Measurements from ENCODE around the gene MCOLN2. TPM values are rescaled to one million over a fixed set of nuclear protein-coding genes. Genes with fewer than 3 reads are reported as not detected.

The MCOLN2 gene
- total RNA-seq, 1 experiment from 2014 or later: not detected

- no peaks in the 10 kb centered on the region for H3K9me3 ChIP-seq (ENCODE audit: insufficient read depth, low read depth)
- BruUV-seq (replicated peaks): no TSS peak
- no peaks in the 10 kb centered on the region for H3K36me3 ChIP-seq (ENCODE audit: low read depth)
- peak overlapping the region; percentile 35 for H3K4me2 ChIP-seq
- H3K79me2 ChIP-seq (ENCODE audit: low read depth): no peaks in the 10 kb centered on the region
- intact Hi-C loops (cut with micrococcal nuclease; ENCODE audit: unreplicated experiment): no loop called here
- ChIA-PET POLR2A (ENCODE audit: unreplicated experiment) (no interaction called here), CTCF (no interaction called here)
- TF ChIP-seq CTCF (conservative IDR thresholded peaks at IDR 0.05) (no peak), EZH2 (IDR thresholded peaks at IDR 0.05; ENCODE audit: low read depth) (no peak)
- DNase-seq: peak in 1 of 2 experiments; percentile 67
- no peak overlapping the region for H3K4me3 ChIP-seq
- H3K4me1 ChIP-seq (replicated peaks; ENCODE audit: insufficient read depth): peaks cover 13% of the 10 kb centered on the region
- H3K27me3 ChIP-seq (ENCODE audit: insufficient read depth, low read depth): no peaks in the 10 kb centered on the region
- 0 out of 2 replicates have a peak, but pooled peaks cover 6% of the 10 kb centered on the region for H3F3A ChIP-seq (ENCODE audit: insufficient read depth, low read depth)
- no peaks in the 10 kb centered on the region for H3K9me2 ChIP-seq (ENCODE audit: insufficient read depth)
- peak overlapping the region; percentile 41; the same call in 1 of the 2 replicates for H2AFZ ChIP-seq
- H4K20me1 ChIP-seq (ENCODE audit: insufficient read depth): no peaks in the 10 kb centered on the region
- H3K27ac ChIP-seq: no peak overlapping the region
Measured at GRCh38 chr1:84883286-84883685, 113.6 kb downstream of the MCOLN2 start.

- Histone ChIP-seq H3K36me3 (ENCODE audit: low read depth) (no peaks in the 10 kb centered on the region), H3K4me3 (no peak overlapping the region), H3K27me3 (ENCODE audit: insufficient read depth, low read depth) (no peaks in the 10 kb centered on the region), H2AFZ (no peak overlapping the region), H3K4me2 (no peak overlapping the region), H3F3A (ENCODE audit: insufficient read depth, low read depth) (0 out of 2 replicates have a peak, but pooled peaks cover 2% of the 10 kb centered on the region), H3K79me2 (ENCODE audit: low read depth) (no peaks in the 10 kb centered on the region), H3K9me2 (ENCODE audit: insufficient read depth) (no peaks in the 10 kb centered on the region), H3K4me1 (replicated peaks; ENCODE audit: insufficient read depth) (peaks cover under 1% of the 10 kb centered on the region; the same call in 1 of the 2 replicates), H4K20me1 (ENCODE audit: insufficient read depth) (no peaks in the 10 kb centered on the region), H3K9me3 (ENCODE audit: insufficient read depth, low read depth) (no peaks in the 10 kb centered on the region), H3K27ac (no peak overlapping the region)
- POLR2A ChIA-PET (ENCODE audit: unreplicated experiment): no interaction called here
- DNase-seq: no peak
- TF ChIP-seq CTCF (conservative IDR thresholded peaks at IDR 0.05) (no peak), EZH2 (IDR thresholded peaks at IDR 0.05; ENCODE audit: low read depth) (no peak)
- BruUV-seq (replicated peaks): no TSS peak
- CTCF ChIA-PET: no interaction called here
- intact Hi-C loops (cut with micrococcal nuclease; ENCODE audit: unreplicated experiment): no loop called here
Measured at GRCh38 chr1:84877592-84877991, 119.3 kb downstream of the MCOLN2 start.

- H2AFZ ChIP-seq: no peak overlapping the region
- no peaks in the 10 kb centered on the region for H3K4me1 ChIP-seq (replicated peaks; ENCODE audit: insufficient read depth)
- H4K20me1 ChIP-seq (ENCODE audit: insufficient read depth): no peaks in the 10 kb centered on the region
- ChIA-PET POLR2A (ENCODE audit: unreplicated experiment) (no interaction called here), CTCF (no interaction called here)
- no peak overlapping the region for H3K4me3 ChIP-seq
- H3K79me2 ChIP-seq (ENCODE audit: low read depth): no peaks in the 10 kb centered on the region
- no peaks in the 10 kb centered on the region for H3K9me3 ChIP-seq (ENCODE audit: insufficient read depth, low read depth)
- no peak overlapping the region for H3K4me2 ChIP-seq
- no peaks in the 10 kb centered on the region for H3K36me3 ChIP-seq (ENCODE audit: low read depth)
- H3F3A ChIP-seq (ENCODE audit: insufficient read depth, low read depth): no peaks in the 10 kb centered on the region
- H3K27ac ChIP-seq: no peak overlapping the region
- TF ChIP-seq CTCF (conservative IDR thresholded peaks at IDR 0.05) (no peak), EZH2 (IDR thresholded peaks at IDR 0.05; ENCODE audit: low read depth) (no peak)
- no peaks in the 10 kb centered on the region for H3K27me3 ChIP-seq (ENCODE audit: insufficient read depth, low read depth)
- intact Hi-C loops (cut with micrococcal nuclease; ENCODE audit: unreplicated experiment): no loop called here
- H3K9me2 ChIP-seq (ENCODE audit: insufficient read depth): no peaks in the 10 kb centered on the region
- no TSS peak for BruUV-seq (replicated peaks)
- DNase-seq: no peak
Measured at GRCh38 chr1:84876353-84876752, 120.6 kb downstream of the MCOLN2 start.

Other genes starting within 250 kb of the MCOLN2 start
- gene LPAR3, start 103.9 kb downstream of the MCOLN2 start, total RNA-seq (2021): not detected in 2 replicates
- 8.4 and 10.1 TPM in 2 replicates for gene MCOLN3, start 51.4 kb upstream of the MCOLN2 start, total RNA-seq (2021)
- 8.9 and 10.3 TPM in 2 replicates for gene SYDE2, start 203.9 kb upstream of the MCOLN2 start, total RNA-seq (2021)

Measured in PC-9 (cell line).